ENCODE results near the gene LRRC3C.

LRRC3C gene

DNA sequence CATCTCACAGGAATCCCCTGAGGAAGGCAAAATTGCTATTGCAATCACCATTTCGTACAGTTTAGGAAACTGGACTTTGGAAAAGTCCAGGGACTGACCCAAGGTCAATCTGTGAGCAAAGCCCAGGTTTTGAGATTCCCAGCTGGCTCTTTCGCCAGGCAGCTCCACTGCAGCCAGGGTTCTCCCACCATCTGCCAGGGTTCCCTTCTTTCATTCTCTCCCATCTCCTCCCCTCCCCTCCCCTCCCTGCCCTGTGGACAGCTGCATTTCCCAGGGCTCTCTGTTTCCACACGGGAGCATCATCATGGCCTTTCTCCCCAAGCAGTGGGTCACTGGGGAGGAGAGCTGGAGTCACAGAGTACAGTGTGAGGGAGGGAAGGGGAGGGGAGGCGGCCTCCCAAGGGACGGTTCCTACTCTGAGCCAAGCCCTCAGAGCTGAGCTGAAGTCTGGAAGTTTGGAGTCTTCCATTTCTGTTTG is 23.4 kb downstream of the LRRC3C start:
- no peak for DNase-seq (ENCODE audit: low read depth)

DNA sequence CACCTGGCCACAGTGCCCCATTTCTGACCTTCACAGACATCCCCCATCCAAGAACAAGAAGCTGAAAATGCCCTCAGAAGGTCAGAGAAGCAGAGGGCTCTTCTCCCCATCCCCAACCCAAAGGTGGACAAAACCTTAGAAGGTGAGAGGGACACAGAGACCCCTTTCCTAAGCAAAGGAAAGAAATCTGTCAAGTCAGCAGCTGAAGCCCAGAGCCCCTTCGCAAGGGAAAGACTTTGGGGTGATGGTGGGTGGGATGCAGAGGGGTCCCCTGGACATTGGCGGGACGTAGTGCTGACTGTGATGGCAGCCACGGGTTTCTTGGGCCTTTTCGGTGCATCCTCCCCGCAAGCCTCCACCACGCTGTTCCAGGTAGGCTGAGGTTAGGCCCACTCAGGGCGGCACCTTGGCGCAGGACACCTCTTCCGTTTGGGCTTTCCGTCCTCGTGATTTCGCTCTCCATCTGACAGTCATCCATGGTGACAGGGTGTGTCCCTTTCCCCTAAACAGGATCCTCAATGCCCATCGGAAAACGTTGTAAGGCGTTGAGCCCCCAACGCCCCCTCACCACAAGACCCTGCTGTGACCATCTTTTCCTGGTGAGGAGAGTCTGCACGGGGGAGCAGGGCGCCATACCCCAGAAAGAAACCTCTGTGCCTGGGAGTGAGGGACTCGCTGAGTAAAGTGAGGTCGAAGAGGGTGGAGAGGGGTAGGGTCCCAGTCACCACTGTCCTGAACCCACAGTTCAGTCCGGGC is 24.6 kb downstream of the LRRC3C start:
- DNase-seq (ENCODE audit: low read depth) = no peak

- DNase-seq (ENCODE audit: low read depth) = peak; percentile 86
Measured at GRCh38 chr17:39952680-39953470, 25.3 kb downstream of the LRRC3C start.

GRCh38 chr17:39953471-39953888 is 25.9 kb downstream of the LRRC3C start:
- DNase-seq (ENCODE audit: low read depth) = no peak

GRCh38 chr17:39954876-39955275 is 27.3 kb downstream of the LRRC3C start:
- DNase-seq (ENCODE audit: low read depth) = no peak

GRCh38 chr17:39955726-39956225 is 28.2 kb downstream of the LRRC3C start:
- DNase-seq (ENCODE audit: low read depth) = no peak

GRCh38 chr17:39960524-39961041 is 33.1 kb downstream of the LRRC3C start:
- DNase-seq (ENCODE audit: low read depth) = no peak

GRCh38 chr17:39962642-39963220 is 35.2 kb downstream of the LRRC3C start, which contains the start of gene GSDMA:
TSS of gene GSDMA (plus strand) at chr17:39963004. CDS start at chr17:39965688, 2,684 bp downstream.
- no peak for DNase-seq (ENCODE audit: low read depth)

GRCh38 chr17:39963829-39964228 is 36.3 kb downstream of the LRRC3C start:
- no peak for DNase-seq (ENCODE audit: low read depth)

DNA sequence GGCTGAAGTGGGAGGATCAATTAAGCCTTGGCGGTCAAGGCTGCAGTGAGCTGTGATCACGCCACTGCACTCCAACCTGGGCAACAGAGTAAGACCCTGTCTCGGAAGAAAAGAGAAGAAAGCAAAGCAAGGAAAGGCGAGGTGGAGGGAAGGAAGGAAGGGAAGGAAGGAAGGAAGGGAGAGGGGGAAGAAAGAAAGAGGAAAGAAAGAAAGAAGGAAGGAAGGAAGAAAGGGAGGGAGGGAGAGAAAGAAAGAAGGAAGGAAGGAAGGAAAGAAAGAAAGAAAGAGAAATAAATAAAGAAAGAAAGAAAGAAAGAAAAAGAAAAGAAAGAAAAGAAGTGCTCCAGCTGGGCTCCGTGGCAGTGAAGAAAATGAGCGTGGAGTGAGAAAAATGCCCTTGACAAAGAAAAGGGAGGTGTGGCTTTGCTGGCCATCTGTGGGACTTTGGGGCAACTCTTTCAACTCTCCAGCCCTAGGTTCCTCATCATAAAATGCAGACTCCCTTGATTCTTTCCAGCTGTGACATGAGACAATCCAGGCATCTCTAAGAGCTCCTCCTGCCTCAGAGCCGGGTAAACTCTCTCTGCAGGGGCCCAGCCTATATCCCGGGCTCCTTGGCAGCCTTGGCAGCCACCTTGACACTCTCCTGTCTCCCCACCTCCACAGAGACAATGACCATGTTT is 37.6 kb downstream of the LRRC3C start:
- DNase-seq (ENCODE audit: low read depth) = no peak

DNA sequence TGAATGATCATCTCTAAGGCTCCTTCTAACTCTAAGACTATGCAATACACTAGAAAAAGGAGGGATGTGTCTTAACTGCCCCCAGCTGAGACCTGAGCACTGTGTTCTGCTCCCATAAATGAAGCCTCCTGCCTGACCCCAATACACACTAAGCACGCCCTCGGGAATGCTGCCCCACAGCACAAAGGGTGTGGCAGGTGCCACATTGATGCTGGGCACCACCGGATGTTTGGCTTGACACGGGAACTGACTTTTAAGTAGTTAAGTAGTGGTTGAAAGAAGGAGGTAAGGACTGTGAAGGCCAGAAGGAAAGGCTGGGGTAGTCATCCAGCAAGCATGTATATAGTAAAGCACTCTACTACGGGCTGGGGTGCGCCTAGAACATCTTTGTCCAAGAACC is 39.2 kb downstream of the LRRC3C start:
- no peak for DNase-seq (ENCODE audit: low read depth)

GRCh38 chr17:39968761-39969160 is 41.2 kb downstream of the LRRC3C start:
- DNase-seq (ENCODE audit: low read depth) = no peak

DNA sequence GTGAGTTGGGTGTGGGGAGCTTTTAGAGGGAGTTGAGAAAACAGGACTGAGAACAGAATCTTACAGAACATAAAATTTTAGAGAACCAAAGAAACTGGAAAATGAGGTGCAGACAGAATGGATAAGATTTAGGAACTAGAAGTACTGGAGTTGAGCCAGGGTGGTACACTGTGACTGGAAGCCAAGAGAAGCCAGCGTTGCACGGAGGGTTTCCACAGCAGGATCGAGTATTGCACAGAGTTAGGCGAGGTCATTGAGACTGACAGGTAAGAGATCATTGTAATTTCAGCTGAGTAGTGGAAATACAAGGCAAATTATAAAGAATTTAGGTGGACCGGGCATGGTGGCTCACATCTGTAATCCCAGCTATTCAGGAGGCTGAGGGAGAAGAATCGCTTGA is 41.8 kb downstream of the LRRC3C start:
- DNase-seq (ENCODE audit: low read depth) = no peak

DNA sequence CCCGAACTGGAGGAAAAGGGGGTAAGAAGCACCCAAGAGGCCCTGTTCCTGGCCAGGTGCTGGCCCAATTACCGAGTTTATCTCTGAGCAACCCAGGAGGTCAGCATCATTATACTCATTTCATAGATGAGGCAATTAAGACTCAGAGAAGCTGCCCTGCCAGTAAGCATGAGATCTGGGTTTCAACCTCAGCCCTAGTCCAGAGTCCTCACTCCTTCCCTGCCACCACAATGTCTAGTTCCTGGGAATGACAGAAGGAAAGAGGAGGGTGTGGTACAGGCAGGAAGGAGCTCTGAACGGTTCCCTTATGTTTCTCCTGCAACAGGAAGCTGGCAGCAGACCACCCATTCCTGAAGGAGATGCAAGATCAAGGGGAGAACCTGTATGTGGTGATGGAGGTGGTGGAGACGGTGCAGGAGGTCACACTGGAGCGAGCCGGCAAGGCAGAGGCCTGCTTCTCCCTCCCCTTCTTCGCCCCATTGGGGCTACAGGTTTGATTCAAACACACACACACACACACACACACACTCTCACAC is 42.7 kb downstream of the LRRC3C start:
- DNase-seq (ENCODE audit: low read depth) = no peak

DNA sequence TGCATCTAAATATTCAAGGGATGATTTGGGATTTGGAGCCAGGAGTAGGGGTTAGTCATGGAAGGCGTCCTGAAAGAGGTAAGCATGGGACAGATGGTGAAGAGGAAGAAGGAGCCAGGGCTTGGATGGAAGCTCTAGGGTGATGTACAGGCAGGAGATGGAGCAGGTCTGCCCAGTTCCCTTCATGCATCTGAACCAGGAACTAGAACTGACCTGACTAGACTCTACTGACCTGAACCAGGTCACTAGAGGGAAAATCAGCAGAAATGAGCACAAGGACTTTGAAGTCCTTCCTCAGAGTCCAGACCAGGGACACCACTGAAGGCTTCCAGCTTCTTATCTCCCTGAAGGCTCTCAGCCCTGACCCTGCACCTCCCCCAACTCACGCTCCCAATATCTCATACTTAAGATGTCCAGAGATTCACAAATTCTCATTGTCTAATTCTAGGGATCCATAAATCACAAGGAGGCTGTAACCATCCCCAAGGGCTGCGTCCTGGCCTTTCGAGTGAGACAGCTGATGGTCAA is 43.6 kb downstream of the LRRC3C start:
- DNase-seq (ENCODE audit: low read depth) = no peak

DNA sequence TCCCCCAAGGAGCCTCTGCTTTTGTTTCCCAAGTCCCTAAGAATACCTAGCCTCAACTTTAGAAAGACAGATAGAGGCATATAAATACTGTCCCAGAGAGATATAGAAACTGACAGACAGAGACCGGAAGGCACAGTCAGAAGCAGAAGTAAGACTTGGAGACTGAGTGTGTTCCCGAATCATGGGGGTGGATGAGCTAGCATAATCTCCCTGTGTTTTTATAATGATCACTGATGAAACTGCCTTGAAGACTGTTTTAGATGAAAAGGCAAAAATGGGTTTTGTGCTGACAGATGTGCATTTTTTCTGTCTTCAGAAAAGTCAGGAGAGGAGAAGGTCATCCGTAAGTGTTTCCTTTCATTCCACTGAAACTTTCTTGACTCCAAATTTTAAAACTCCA is 44.7 kb downstream of the LRRC3C start:
- DNase-seq (ENCODE audit: low read depth) = no peak

DNA sequence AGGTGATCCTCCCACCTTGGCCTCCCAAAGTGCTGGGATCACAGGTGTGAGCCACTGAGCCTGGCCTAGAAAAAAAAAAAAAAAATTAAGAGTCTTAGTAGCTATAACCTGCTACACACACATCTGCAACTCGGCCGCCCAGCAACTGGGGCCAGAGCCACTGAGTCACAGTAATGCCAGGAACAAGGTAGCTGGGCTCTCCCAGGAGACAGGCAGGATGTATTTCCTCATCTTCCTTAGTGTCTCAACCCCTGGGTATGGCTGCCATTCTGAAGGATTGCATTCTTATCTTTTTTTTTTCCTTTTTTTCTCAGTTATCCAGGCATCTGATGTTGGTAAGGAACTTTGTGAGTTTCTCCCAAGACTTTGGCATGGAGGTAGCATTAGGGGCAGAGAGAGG is 46.0 kb downstream of the LRRC3C start:
- DNase-seq (ENCODE audit: low read depth) = no peak

DNA sequence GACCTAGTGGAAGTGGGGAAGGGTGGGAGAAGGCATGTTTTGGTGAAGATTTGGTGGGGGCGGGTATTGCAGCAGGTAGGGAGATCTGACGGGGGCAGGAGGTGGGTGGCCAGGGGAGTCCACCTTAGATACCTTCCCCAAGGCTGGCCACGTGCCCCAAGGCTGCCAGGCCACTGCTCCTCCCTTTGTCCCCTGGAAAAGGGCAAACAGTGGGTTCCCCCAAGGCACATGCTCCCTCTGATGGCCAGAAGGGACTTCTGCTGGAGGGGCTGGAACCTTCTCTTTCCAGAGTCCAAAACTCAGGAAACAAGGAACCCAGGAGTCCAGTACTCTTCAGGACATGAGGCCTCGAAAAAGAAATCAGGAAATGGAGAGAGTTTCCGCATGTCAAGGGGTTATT is 46.9 kb downstream of the LRRC3C start:
- DNase-seq (ENCODE audit: low read depth) = no peak

DNA sequence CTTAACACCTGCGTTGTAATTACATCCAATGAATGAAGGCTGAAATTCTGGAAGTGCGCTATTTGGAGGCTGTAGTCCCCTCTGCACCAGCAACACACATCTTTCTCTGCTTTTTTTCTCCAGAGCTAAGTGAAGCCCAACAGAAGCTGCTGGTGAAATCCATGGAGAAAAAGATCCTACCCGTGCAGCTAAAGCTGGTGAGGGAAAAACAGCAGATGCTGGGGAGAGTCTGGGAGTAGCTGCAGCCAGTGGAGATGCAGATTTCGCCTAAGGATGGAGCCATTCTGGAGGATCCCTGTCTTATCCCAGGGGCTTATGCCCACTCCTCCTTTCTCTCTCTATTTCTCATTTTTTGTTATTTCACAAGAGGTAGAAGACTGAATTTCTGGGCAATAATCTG is 48.3 kb downstream of the LRRC3C start:
- no peak for DNase-seq (ENCODE audit: low read depth)

- no peak for DNase-seq (ENCODE audit: low read depth)
Measured at GRCh38 chr17:39979016-39979670, 51.6 kb downstream of the LRRC3C start.

DNA sequence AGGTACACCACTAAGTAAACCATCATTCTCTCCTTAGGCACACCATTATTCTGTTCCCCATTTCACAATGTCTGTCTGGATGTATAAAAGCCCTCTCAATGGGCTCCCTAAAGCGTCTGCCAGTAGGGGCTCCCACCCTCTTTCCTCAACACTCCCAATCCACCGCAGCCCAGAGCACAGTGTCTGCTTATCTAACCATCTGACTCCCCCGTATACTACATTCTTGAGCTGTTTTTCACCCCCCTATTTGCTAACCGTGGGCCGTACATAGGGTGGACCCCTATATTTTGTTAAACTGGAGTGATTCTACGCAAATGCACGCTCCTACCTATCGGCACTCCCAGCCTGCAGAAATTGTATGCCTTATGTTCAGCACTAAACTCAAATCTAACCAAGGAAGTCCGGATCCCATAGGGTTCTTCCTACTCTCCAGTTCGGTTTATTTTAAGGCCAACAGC is 52.4 kb downstream of the LRRC3C start:
- no peak for DNase-seq (ENCODE audit: low read depth)
